Peyer's patch (tissue), 4 donors: ENCODE results near the gene ABCD2.

Experiments used
- CTCF ChIP-seq, 6 experiments: fragments of 450-650 bp in 4 of 6; fragments of 200-600 bp in 2 of 6; sonication (generic) in 1 of 6; IDR thresholded peaks; one replicate each; pipeline ENCODE4 v1.5.1; 2017 to 2019; ENCODE audit warnings: antibody characterized with exemption in 6 of 6, mild to moderate bottlenecking in 3 of 6, moderate library complexity in 1 of 6
- POLR2A ChIP-seq, 2 donors: fragments of 450-650 bp; IDR thresholded peaks; one replicate each; pipeline ENCODE4 v1.5.1; 2017; ENCODE audit warnings: antibody characterized with exemption in 2 of 2, mild to moderate bottlenecking in 2 of 2, moderate library complexity in 2 of 2

- TF ChIP-seq CTCF (IDR thresholded peaks at IDR 0.05): no peak
- no peak for TF ChIP-seq POLR2A (IDR thresholded peaks at IDR 0.05)
Measured at GRCh38 chr12:39586816-39587215, 32.8 kb downstream of the ABCD2 start.
